Endothelial cell of umbilical vein (primary cell): ENCODE data around the gene KDM5B. TPM values are rescaled to one million over a fixed set of nuclear protein-coding genes. Genes with fewer than 3 reads are reported as not detected.

Source experiments
- BruUV-seq: library from RNA; stranded (reverse); fragments of 400-500 nt; replicated peaks from 2 replicates; lab custom pipeline; 2021; lab: Mats Ljungman, UMichigan
- CTCF ChIA-PET: fragments of 300-600, 350-600 bp; sonication (Branson Sonifier 250); formaldehyde crosslinking; loops from one replicate; lab custom pipeline; 2021; ENCODE audit warnings: antibody characterized with exemption, inconsistent platforms; lab: Charles Lee
- POLR2A ChIA-PET: fragments of 300-600, 350-600 bp; sonication (Branson Sonifier 250); formaldehyde crosslinking; loops from one replicate; lab custom pipeline; 2021; ENCODE audit warnings: antibody characterized with exemption, inconsistent platforms; lab: Charles Lee
- DNase-seq: peaks from one replicate; pipeline ENCODE4 v3.0.0-alpha.2; 2011; ENCODE audit warnings: low read depth, low spot score
- FAIRE-seq: peaks from 2 replicates; lab custom pipeline; 2011; peaks lifted over from hg19 to GRCh38; lab: Jason Lieb, UNC
- H2AFZ ChIP-seq: 2 replicates; pipeline ENCODE4 v1.6.0; 2012; ENCODE audit warnings: low read depth, low read length, control low read depth, inconsistent platforms
- H3K27ac ChIP-seq: 2 replicates; pipeline ENCODE4 v1.5.1; 2011; ENCODE audit warnings: low read depth, mild to moderate bottlenecking, control low read depth, low read length, moderate library complexity; ENCODE audit not compliant: insufficient read depth
- H3K27me3 ChIP-seq, 2 experiments: 2 replicates each; pipeline versions ENCODE4 v1.6.0 to v1.6.1; 2011; ENCODE audit warnings: low read length in 2 of 2, mixed read lengths in 1 of 2; ENCODE audit not compliant: control insufficient read depth in 2 of 2, insufficient read depth in 2 of 2
- H3K36me3 ChIP-seq, 2 experiments: 2 replicates in 1 of 2; 3 replicates in 1 of 2; pipeline ENCODE4 v1.5.1; 2011; ENCODE audit warnings: low read length in 2 of 2, mild to moderate bottlenecking in 1 of 2, moderate library complexity in 1 of 2; ENCODE audit not compliant: control insufficient read depth in 2 of 2, insufficient read depth in 2 of 2; ENCODE audit errors: extremely low read depth in 1 of 2
- H3K4me1 ChIP-seq: 3 replicates; pipeline ENCODE4 v1.5.1; 2011; ENCODE audit warnings: mild to moderate bottlenecking, low read length; ENCODE audit not compliant: control insufficient read depth, insufficient read depth; ENCODE audit errors: extremely low read depth
- H3K4me2 ChIP-seq: 2 replicates; pipeline ENCODE4 v1.6.1; 2011; ENCODE audit warnings: low read length, control low read depth, mixed read lengths; ENCODE audit not compliant: insufficient read depth
- H3K4me3 ChIP-seq, 3 experiments: fragments of 200-600 bp in 1 of 3; sonication (generic), shearing (Covaris generic) in 1 of 3; replicated peaks in 1 of 3; 2 replicates each; pipeline ENCODE4 v1.5.1; 2011 to 2016; ENCODE audit warnings: control low read depth in 3 of 3, low read length in 3 of 3, mild to moderate bottlenecking in 2 of 3, inconsistent platforms in 1 of 3, low read depth in 1 of 3, moderate library complexity in 1 of 3; ENCODE audit not compliant: insufficient read depth in 1 of 3
- H3K79me2 ChIP-seq: 2 replicates; pipeline ENCODE4 v1.6.0; 2012; ENCODE audit warnings: low read length, inconsistent platforms; ENCODE audit not compliant: control insufficient read depth, insufficient read depth
- H3K9ac ChIP-seq: replicated peaks from 2 replicates; pipeline ENCODE3; 2011; ENCODE audit warnings: low read length, control low read depth; ENCODE audit not compliant: insufficient read depth; ENCODE audit errors: extremely low read depth
- H3K9me1 ChIP-seq: replicated peaks from 3 replicates; pipeline ENCODE4 v1.6.0; 2011; ENCODE audit warnings: mild to moderate bottlenecking, low read length; ENCODE audit not compliant: control insufficient read depth, insufficient read depth; ENCODE audit errors: extremely low read depth
- H3K9me3 ChIP-seq: replicated peaks from 2 replicates; pipeline ENCODE4 v1.5.1; 2012; ENCODE audit warnings: low read length, inconsistent platforms; ENCODE audit not compliant: control insufficient read depth, insufficient read depth
- H4K20me1 ChIP-seq: replicated peaks from 2 replicates; pipeline ENCODE3; 2011; ENCODE audit warnings: mild to moderate bottlenecking, low read length; ENCODE audit not compliant: control insufficient read depth, insufficient read depth; ENCODE audit errors: extremely low read depth
- CTCF ChIP-seq, 2 donors: IDR thresholded peaks; 1 replicate in 1 of 2; 2 replicates in 1 of 2; pipeline ENCODE4 v1.5.1; 2011; ENCODE audit warnings: low read length in 2 of 2, mild to moderate bottlenecking in 2 of 2, moderate library complexity in 2 of 2, control low read depth in 1 of 2, inconsistent platforms in 1 of 2, low read depth in 1 of 2; ENCODE audit not compliant: insufficient read depth in 1 of 2; ENCODE audit errors: extremely low read depth in 1 of 2
- EZH2 ChIP-seq: IDR thresholded peaks from 2 replicates; pipeline ENCODE4 v1.6.1; 2012; ENCODE audit warnings: borderline replicate concordance, low read depth, mild to moderate bottlenecking, moderate library complexity, low read length, inconsistent platforms; ENCODE audit not compliant: severe bottlenecking
- FOS ChIP-seq: IDR thresholded peaks from 2 replicates; pipeline ENCODE4 v1.6.1; 2011; ENCODE audit warnings: mild to moderate bottlenecking, low read length, moderate library complexity, borderline replicate concordance; ENCODE audit not compliant: insufficient read depth
- GATA2 ChIP-seq: IDR thresholded peaks from 2 replicates; pipeline ENCODE4 v1.7.0; 2011; ENCODE audit warnings: low read depth, mild to moderate bottlenecking, moderate library complexity, mixed read lengths, low read length; ENCODE audit not compliant: insufficient read length, insufficient read depth
- JUN ChIP-seq: IDR thresholded peaks from 2 replicates; pipeline ENCODE4 v1.6.1; 2011; ENCODE audit warnings: borderline replicate concordance, low read depth; ENCODE audit not compliant: insufficient read length, insufficient read depth
- MAX ChIP-seq: IDR thresholded peaks from 2 replicates; pipeline ENCODE4 v1.6.1; 2011; ENCODE audit not compliant: insufficient read depth, insufficient read length
- MYC ChIP-seq: IDR thresholded peaks from one replicate; pipeline ENCODE4 v1.6.1; 2011; ENCODE audit warnings: mild to moderate bottlenecking, low read depth, low read length
- POLR2A ChIP-seq: IDR thresholded peaks from 2 replicates; pipeline ENCODE4 v1.6.1; 2012; ENCODE audit warnings: low read depth, mild to moderate bottlenecking, control low read depth, low read length
- POLR2AphosphoS5 ChIP-seq: IDR thresholded peaks from 2 replicates; pipeline ENCODE4 v1.6.1; 2012; ENCODE audit warnings: low read depth, mild to moderate bottlenecking, control low read depth, low read length, moderate library complexity; ENCODE audit not compliant: insufficient read depth
- dilution Hi-C: fragments of 300-500 bp; cut with MboI; formaldehyde crosslinking; loops from one replicate; pipeline ENCODE4 v1.15.0; 2019; ENCODE audit warnings: low sequenced_read_pairs; ENCODE audit not compliant: extremely low pct_ligation_motif_present
- intact Hi-C: fragments of 100-400 bp; cut with micrococcal nuclease; formaldehyde crosslinking; loops from one replicate; pipeline ENCODE4 v1.10.0; 2022
- polyA plus RNA-seq, 4 experiments: library from polyadenylated mRNA; depleted of rRNA in 3 of 4; stranded (reverse) in 3 of 4; unstranded in 1 of 4; fragments of >200 nt; gene quantifications; 2 replicates each; pipeline versions ENCODE4 v1.2.1 to v1.2.3, GENCODE V29; 2011 to 2012; ENCODE audit warnings: missing spikeins in 1 of 4
- total RNA-seq: library from RNA; stranded (reverse); gene quantifications from 2 replicates; pipeline ENCODE4 v1.2.3, GENCODE V29; 2021

The KDM5B gene
- total and polyA plus RNA-seq, 2 donors (not counting 3 experiments of a cell fraction or from before 2014, with no cell fraction given): 25.2 to 65.5 TPM

GRCh38 chr1:202770135-202770534, 38.1 kb downstream of the KDM5B start:
- intact Hi-C loops: no loop called here
- CTCF ChIA-PET: interaction anchor here (0.8 to 1.8 kb wide), 3 partner anchors 9 to 51 kb away, joined by 3 to 7 read pairs (median 3); no protein-coding TSS in a partner anchor
- TF ChIP-seq FOS (no peak), EZH2 (no peak)
- Histone ChIP-seq H3K36me3 (peaks cover 3 to 11% of the 10 kb centered on the region in 2 experiments), H3K27me3 (no peaks in the 10 kb centered on the region), H3K27ac (no peak overlapping the region), H3K9me1 (no peaks in the 10 kb centered on the region), H3K9me3 (no peaks in the 10 kb centered on the region), H2AFZ (no peak overlapping the region), H4K20me1 (no peaks in the 10 kb centered on the region), H3K9ac (no peak overlapping the region), H3K4me2 (no peak overlapping the region), H3K4me1 (no peaks in the 10 kb centered on the region), H3K4me3 (no peak overlapping the region), H3K79me2 (no peaks in the 10 kb centered on the region)
- dilution Hi-C loops: no loop called here
- no TSS peak for BruUV-seq
- DNase-seq (no peak), FAIRE-seq (no peak)
- POLR2A ChIA-PET: no interaction called here

- Histone ChIP-seq H3K27me3 (no peaks in the 10 kb centered on the region), H2AFZ (no peak overlapping the region), H3K9me3 (no peaks in the 10 kb centered on the region), H4K20me1 (no peaks in the 10 kb centered on the region), H3K4me1 (no peaks in the 10 kb centered on the region), H3K27ac (no peak overlapping the region), H3K79me2 (no peaks in the 10 kb centered on the region), H3K4me2 (no peak overlapping the region), H3K9ac (no peak overlapping the region), H3K9me1 (no peaks in the 10 kb centered on the region), H3K36me3 (peaks cover 10 to 14% of the 10 kb centered on the region in 2 experiments), H3K4me3 (no peak overlapping the region)
- DNase-seq (no peak), FAIRE-seq (no peak)
- POLR2A ChIA-PET: no interaction called here
- no TSS peak for BruUV-seq
- CTCF ChIA-PET: interaction anchor here (1.1 kb wide), 1 partner anchor 47 kb away, joined by 3 read pairs; no protein-coding TSS in a partner anchor
- TF ChIP-seq MYC: no peak
- no peak for TF ChIP-seq EZH2
- TF ChIP-seq POLR2AphosphoS5: no peak
- no peak for TF ChIP-seq CTCF (IDR thresholded peaks at IDR 0.05; ENCODE audit: extremely low read depth in 1 of 2, insufficient read depth in 1 of 2, low read depth in 1 of 2, low read length in 2 of 2)
- TF ChIP-seq MAX: no peak
- TF ChIP-seq GATA2: no peak
- no peak for TF ChIP-seq FOS
- TF ChIP-seq JUN: no peak
- no peak for TF ChIP-seq POLR2A
- dilution Hi-C loops (no loop called here), intact Hi-C loops (no loop called here)
These were observed 42.5 kb downstream of the KDM5B start for GRCh38 chr1:202765721-202766120.
